NCI-H345 treated with DMSO at 0.1 percent for 48 hours (cell line): ENCODE results near the gene PBX1.

ENCODE experiments used
- DNase-seq: peaks from one replicate; lab custom pipeline; 2025; ENCODE audit not compliant: unreplicated experiment; lab: John Stamatoyannopoulos, UW

Gene PBX1

GRCh38 chr1:164662462-164662861 is 103.5 kb downstream of the PBX1 start:
- DNase-seq, result no peak

GRCh38 chr1:164662955-164663354 is 104.0 kb downstream of the PBX1 start:
- no peak for DNase-seq

GRCh38 chr1:164664127-164664526 is 105.1 kb downstream of the PBX1 start:
- no peak for DNase-seq

GRCh38 chr1:164667001-164667400 is 108.0 kb downstream of the PBX1 start:
- no peak for DNase-seq

GRCh38 chr1:164667600-164667999 is 108.6 kb downstream of the PBX1 start:
- DNase-seq, result no peak

- no peak for DNase-seq
Observed at GRCh38 chr1:164668491-164669400, 109.8 kb downstream of the PBX1 start.

- no peak for DNase-seq
Observed at GRCh38 chr1:164670026-164670425, 111.0 kb downstream of the PBX1 start.

GRCh38 chr1:164670786-164671185 is 111.8 kb downstream of the PBX1 start:
- no peak for DNase-seq

- no peak for DNase-seq
Observed at GRCh38 chr1:164671323-164671965, 112.5 kb downstream of the PBX1 start.

- DNase-seq, result no peak
Observed at GRCh38 chr1:164671966-164672571, 113.1 kb downstream of the PBX1 start.

- no peak for DNase-seq
Observed at GRCh38 chr1:164672588-164672987, 113.6 kb downstream of the PBX1 start.

- no peak for DNase-seq
Observed at GRCh38 chr1:164673584-164674214, 114.7 kb downstream of the PBX1 start.

- no peak for DNase-seq
Observed at GRCh38 chr1:164675342-164675904, 116.4 kb downstream of the PBX1 start.

- DNase-seq, result no peak
Observed at GRCh38 chr1:164678136-164678700, 119.2 kb downstream of the PBX1 start.

GRCh38 chr1:164682570-164682969 is 123.6 kb downstream of the PBX1 start:
- DNase-seq, result no peak

- no peak for DNase-seq
Observed at GRCh38 chr1:164683235-164683634, 124.3 kb downstream of the PBX1 start.

- no peak for DNase-seq
Observed at GRCh38 chr1:164685266-164686035, 126.5 kb downstream of the PBX1 start.

GRCh38 chr1:164687777-164688176 is 128.8 kb downstream of the PBX1 start:
- no peak for DNase-seq

- DNase-seq, result no peak
Observed at GRCh38 chr1:164688791-164689190, 129.8 kb downstream of the PBX1 start.
